ENCODE results near the gene ZNF423. TPM values are rescaled to one million over a fixed set of nuclear protein-coding genes. Genes with fewer than 3 reads are reported as not detected.
A peak's percentile ranks its signal among the peaks of the same experiment; 100 is the strongest.

Gene ZNF423
- total and polyA plus RNA-seq, 2 of the 13 experiments (the other 11 are each of a cell fraction or from before 2014, with no cell fraction given) = 0.07 to 0.31 TPM

DNA sequence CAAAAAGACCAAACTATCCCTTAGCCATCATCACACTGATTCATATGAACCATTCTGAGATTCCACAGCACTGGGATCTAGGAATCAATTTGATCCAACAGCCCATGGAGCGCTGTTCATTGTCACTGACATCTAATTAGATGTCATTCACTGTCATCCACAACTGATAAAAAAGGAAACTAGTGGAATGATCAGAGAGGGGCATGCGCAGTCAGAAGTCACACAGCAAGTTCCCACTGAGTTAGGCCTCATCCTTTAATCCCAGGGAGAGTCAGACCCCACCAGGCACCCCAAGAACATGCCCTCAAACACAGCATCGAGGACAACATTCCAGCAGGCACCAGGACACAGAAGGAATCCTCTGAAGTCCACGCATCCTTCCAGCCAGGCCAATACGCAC is 88.5 kb downstream of the ZNF423 start:
- no peak for FAIRE-seq
- Histone ChIP-seq H2AFZ (ENCODE audit: low read length) (no peak overlapping the region), H3K4me3 (replicated peaks in 1 of 3; ENCODE audit: insufficient read depth in 1 of 3, low read depth in 2 of 3, low read length in 3 of 3) (no peak overlapping the region), H3K27ac (ENCODE audit: extremely low read length, insufficient read depth, low read length) (no peak overlapping the region), H3K36me3 (replicated peaks in 1 of 2; ENCODE audit: control insufficient read depth in 1 of 2, insufficient read depth in 2 of 2, low read length in 2 of 2) (no peaks in the 10 kb centered on the region), H3K9me3 (ENCODE audit: low read length) (no peaks in the 10 kb centered on the region), H3K79me2 (ENCODE audit: insufficient read depth, low read length) (no peaks in the 10 kb centered on the region), H3K4me2 (ENCODE audit: low read depth, low read length) (no peak overlapping the region), H3K27me3 (ENCODE audit: control insufficient read depth in 1 of 2, insufficient read depth in 2 of 2, low read length in 2 of 2) (peaks cover 0 to 19% of the 10 kb centered on the region in 2 experiments; a peak in 3 of 5 replicates), H3K9ac (ENCODE audit: insufficient read depth, low read depth, low read length) (no peak overlapping the region), H3K4me1 (ENCODE audit: insufficient read depth, low read length) (no peaks in the 10 kb centered on the region), H4K20me1 (ENCODE audit: insufficient read depth, low read length) (0 out of 2 replicates have a peak, but pooled peaks cover 3% of the 10 kb centered on the region)
- TF ChIP-seq SKIL (CRISPR knock-in tag; IDR thresholded peaks at IDR 0.05; ENCODE audit: borderline replicate concordance) (no peak), ZNF768 (CRISPR knock-in tag; IDR thresholded peaks at IDR 0.05) (peak; percentile 28; the same call in 1 of the 2 replicates)
- ChIA-PET CTCF (ENCODE audit: low intra/inter-chr PET ratio, low total read pairs) (no interaction called here), POLR2A (no interaction called here)
- no TSS peak for BruUV-seq (replicated peaks)
- intact Hi-C loops (cut with micrococcal nuclease; ENCODE audit: unreplicated experiment) (no loop called here), in situ Hi-C loops (cut with HindIII; ENCODE audit: extremely low pct_ligation_motif_present, low pct_unique_long_range_greater_than_20kb) (no loop called here)
- WGBS (ENCODE audit: low lambda C conversion rate) = 65% methylated on average over 5 of the region's 5 CpGs
- no peak for ATAC-seq
- no peak for DNase-seq (ENCODE audit: low spot score)

- CTCF ChIA-PET (ENCODE audit: low intra/inter-chr PET ratio, low total read pairs) = no interaction called here
- TF ChIP-seq PAX8 (CRISPR knock-in tag; IDR thresholded peaks at IDR 0.05; ENCODE audit: borderline replicate concordance) (no peak), ARNTL (CRISPR knock-in tag; IDR thresholded peaks at IDR 0.05) (no peak), NFIC (IDR thresholded peaks at IDR 0.05; ENCODE audit: low read length) (no peak), ZNF12 (CRISPR knock-in tag; IDR thresholded peaks at IDR 0.05) (no peak)
- TF ChIP-seq, protein P1, sequence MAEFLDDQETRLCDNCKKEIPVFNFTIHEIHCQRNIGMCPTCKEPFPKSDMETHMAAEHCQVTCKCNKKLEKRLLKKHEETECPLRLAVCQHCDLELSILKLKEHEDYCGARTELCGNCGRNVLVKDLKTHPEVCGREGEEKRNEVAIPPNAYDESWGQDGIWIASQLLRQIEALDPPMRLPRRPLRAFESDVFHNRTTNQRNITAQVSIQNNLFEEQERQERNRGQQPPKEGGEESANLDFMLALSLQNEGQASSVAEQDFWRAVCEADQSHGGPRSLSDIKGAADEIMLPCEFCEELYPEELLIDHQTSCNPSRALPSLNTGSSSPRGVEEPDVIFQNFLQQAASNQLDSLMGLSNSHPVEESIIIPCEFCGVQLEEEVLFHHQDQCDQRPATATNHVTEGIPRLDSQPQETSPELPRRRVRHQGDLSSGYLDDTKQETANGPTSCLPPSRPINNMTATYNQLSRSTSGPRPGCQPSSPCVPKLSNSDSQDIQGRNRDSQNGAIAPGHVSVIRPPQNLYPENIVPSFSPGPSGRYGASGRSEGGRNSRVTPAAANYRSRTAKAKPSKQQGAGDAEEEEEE (CRISPR knock-in tag; IDR thresholded peaks at IDR 0.05; ENCODE audit: borderline replicate concordance) = no peak
- 0 out of 2 replicates have a peak, but pooled peaks cover 3% of the 10 kb centered on the region for H4K20me1 ChIP-seq (ENCODE audit: insufficient read depth, low read length)
- no peak for FAIRE-seq
- BruUV-seq (replicated peaks) = no TSS peak
- H3K79me2 ChIP-seq (ENCODE audit: insufficient read depth, low read length) = no peaks in the 10 kb centered on the region
- no peak overlapping the region for H2AFZ ChIP-seq (ENCODE audit: low read length)
- H3K4me1 ChIP-seq (ENCODE audit: insufficient read depth, low read length) = no peaks in the 10 kb centered on the region
- no peak overlapping the region for H3K9ac ChIP-seq (ENCODE audit: insufficient read depth, low read depth, low read length)
- DNase-seq (ENCODE audit: low spot score) = no peak
- POLR2A ChIA-PET = no interaction called here
- H3K4me3 ChIP-seq (replicated peaks in 1 of 3; ENCODE audit: insufficient read depth in 1 of 3, low read depth in 2 of 3, low read length in 3 of 3) = no peak overlapping the region
- no peak overlapping the region for H3K4me2 ChIP-seq (ENCODE audit: low read depth, low read length)
- no peak for ATAC-seq
- WGBS (ENCODE audit: low lambda C conversion rate) = 17% methylated on average over 5 of the region's 6 CpGs
- H3K36me3 ChIP-seq (replicated peaks in 1 of 2; ENCODE audit: control insufficient read depth in 1 of 2, insufficient read depth in 2 of 2, low read length in 2 of 2) = no peaks in the 10 kb centered on the region
- in situ Hi-C loops (cut with HindIII; ENCODE audit: extremely low pct_ligation_motif_present, low pct_unique_long_range_greater_than_20kb) (no loop called here), intact Hi-C loops (cut with micrococcal nuclease; ENCODE audit: unreplicated experiment) (no loop called here)
- no peaks in the 10 kb centered on the region for H3K9me3 ChIP-seq (ENCODE audit: low read length)
- peaks cover 0 to 16% of the 10 kb centered on the region in 2 experiments; a peak in 3 of 5 replicates for H3K27me3 ChIP-seq (ENCODE audit: control insufficient read depth in 1 of 2, insufficient read depth in 2 of 2, low read length in 2 of 2)
- H3K27ac ChIP-seq (ENCODE audit: extremely low read length, insufficient read depth, low read length) = no peak overlapping the region
These were observed 89.7 kb downstream of the ZNF423 start for GRCh38 chr16:49766225-49766624.

Data from HepG2 (cell line).